IMR-90 (cell line): ENCODE measurements around the gene ELF2.

Experiments
- BHLHE40 ChIP-seq: fragments of 150-350 bp; IDR thresholded peaks from 2 replicates; pipeline ENCODE4 v1.6.1; 2016; ENCODE audit warnings: mild to moderate bottlenecking, low read depth, low read length
- CEBPB ChIP-seq: IDR thresholded peaks from 2 replicates; pipeline ENCODE4 v1.6.1; 2012; ENCODE audit warnings: low read depth, low read length, improper control_type of control experiment
- FOS ChIP-seq: fragments of 150-350 bp; IDR thresholded peaks from 2 replicates; pipeline ENCODE4 v1.6.1; 2016; ENCODE audit warnings: low read depth, low read length
- MAFK ChIP-seq: IDR thresholded peaks from 2 replicates; pipeline ENCODE4 v1.6.1; 2012; ENCODE audit warnings: low read depth, low read length, improper control_type of control experiment
- MAZ ChIP-seq: IDR thresholded peaks from 2 replicates; pipeline ENCODE4 v1.6.1; 2012; ENCODE audit warnings: low read depth, mild to moderate bottlenecking, low read length, improper control_type of control experiment, moderate library complexity, borderline replicate concordance
- MXI1 ChIP-seq: IDR thresholded peaks from 2 replicates; pipeline ENCODE4 v1.6.1; 2012; ENCODE audit warnings: low read depth, mild to moderate bottlenecking, low read length, moderate library complexity, borderline replicate concordance
- POLR2A ChIP-seq: IDR thresholded peaks from 2 replicates; pipeline ENCODE4 v1.6.1; 2012; ENCODE audit warnings: mild to moderate bottlenecking, low read depth, low read length
- RAD21 ChIP-seq: IDR thresholded peaks from 2 replicates; pipeline ENCODE4 v1.6.1; 2012; ENCODE audit warnings: low read length, improper control_type of control experiment
- RCOR1 ChIP-seq: IDR thresholded peaks from 2 replicates; pipeline ENCODE4 v1.6.1; 2012; ENCODE audit warnings: mild to moderate bottlenecking, low read length, improper control_type of control experiment; ENCODE audit not compliant: insufficient replicate concordance
- SMC3 ChIP-seq: fragments of 150-350 bp; IDR thresholded peaks from 2 replicates; pipeline ENCODE4 v1.6.1; 2016; ENCODE audit warnings: low read depth, mild to moderate bottlenecking, antibody characterized with exemption, low read length, moderate library complexity
- USF2 ChIP-seq: fragments of 150-350 bp; IDR thresholded peaks from 2 replicates; pipeline ENCODE4 v1.6.1; 2017; ENCODE audit warnings: mild to moderate bottlenecking, antibody characterized with exemption, low read length, low read depth
- TF ChIP-seq, protein P1 (sequence below): conservative IDR thresholded peaks from 2 replicates; pipeline ENCODE4 v1.5.1; 2012; ENCODE audit warnings: mild to moderate bottlenecking, low read depth, low read length, improper control_type of control experiment

DNA sequence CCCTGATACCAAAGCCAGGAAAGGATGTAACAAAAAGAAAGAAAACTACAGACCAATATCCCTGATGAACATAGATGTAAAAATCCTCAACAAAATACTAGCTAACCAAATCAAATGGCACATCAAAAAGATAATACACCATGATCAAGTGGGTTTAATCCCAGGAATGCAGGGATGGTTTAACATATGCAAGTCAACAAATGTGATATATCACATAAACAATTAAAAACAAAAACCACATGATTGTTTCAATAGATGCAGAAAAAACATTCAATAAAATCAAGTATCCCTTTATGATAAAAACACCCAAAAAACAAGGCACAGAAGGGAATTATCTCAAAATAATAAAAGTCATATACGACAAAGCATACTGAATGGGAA lies 31.5 kb downstream of the ELF2 start:
- TF ChIP-seq, protein P1, sequence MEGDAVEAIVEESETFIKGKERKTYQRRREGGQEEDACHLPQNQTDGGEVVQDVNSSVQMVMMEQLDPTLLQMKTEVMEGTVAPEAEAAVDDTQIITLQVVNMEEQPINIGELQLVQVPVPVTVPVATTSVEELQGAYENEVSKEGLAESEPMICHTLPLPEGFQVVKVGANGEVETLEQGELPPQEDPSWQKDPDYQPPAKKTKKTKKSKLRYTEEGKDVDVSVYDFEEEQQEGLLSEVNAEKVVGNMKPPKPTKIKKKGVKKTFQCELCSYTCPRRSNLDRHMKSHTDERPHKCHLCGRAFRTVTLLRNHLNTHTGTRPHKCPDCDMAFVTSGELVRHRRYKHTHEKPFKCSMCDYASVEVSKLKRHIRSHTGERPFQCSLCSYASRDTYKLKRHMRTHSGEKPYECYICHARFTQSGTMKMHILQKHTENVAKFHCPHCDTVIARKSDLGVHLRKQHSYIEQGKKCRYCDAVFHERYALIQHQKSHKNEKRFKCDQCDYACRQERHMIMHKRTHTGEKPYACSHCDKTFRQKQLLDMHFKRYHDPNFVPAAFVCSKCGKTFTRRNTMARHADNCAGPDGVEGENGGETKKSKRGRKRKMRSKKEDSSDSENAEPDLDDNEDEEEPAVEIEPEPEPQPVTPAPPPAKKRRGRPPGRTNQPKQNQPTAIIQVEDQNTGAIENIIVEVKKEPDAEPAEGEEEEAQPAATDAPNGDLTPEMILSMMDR: no peak
- TF ChIP-seq SMC3 (no peak), RCOR1 (no peak), USF2 (no peak), RAD21 (no peak), FOS (no peak), BHLHE40 (no peak), CEBPB (no peak), MAFK (no peak), POLR2A (no peak), MXI1 (no peak), MAZ (no peak)
